HepG2 (cell line): ENCODE results near the gene KRT17.
"Not testable (repeated sequence)": the region's sequence is repeated elsewhere in the genome, so short reads cannot be mapped to it uniquely, and the experiment has no call there.

Experiments used
- ZNF724P ChIP-seq: sonication (generic); formaldehyde crosslinking; IDR thresholded peaks from 2 replicates; pipeline ENCODE4 v1.8.0; 2022; ENCODE audit warnings: missing genetic modification reagents, borderline replicate concordance
- ZNF879 ChIP-seq: sonication (generic); formaldehyde crosslinking; IDR thresholded peaks from 2 replicates; pipeline ENCODE4 v1.8.1; 2023; ENCODE audit warnings: missing genetic modification reagents

GRCh38 chr17:41584331-41584927 is 39.9 kb downstream of the KRT17 start:
- TF ChIP-seq ZNF724P, ZNF879 (CRISPR knock-in tag): not testable (repeated sequence)
